Left forelimb (tissue), 1 donor: Measurements from ENCODE around the gene ASB2.

Source experiments
- DNase-seq: peaks from one replicate; pipeline ENCODE4 v3.0.0-alpha.2; 2018; ENCODE audit warnings: low spot score

Gene ASB2

DNA sequence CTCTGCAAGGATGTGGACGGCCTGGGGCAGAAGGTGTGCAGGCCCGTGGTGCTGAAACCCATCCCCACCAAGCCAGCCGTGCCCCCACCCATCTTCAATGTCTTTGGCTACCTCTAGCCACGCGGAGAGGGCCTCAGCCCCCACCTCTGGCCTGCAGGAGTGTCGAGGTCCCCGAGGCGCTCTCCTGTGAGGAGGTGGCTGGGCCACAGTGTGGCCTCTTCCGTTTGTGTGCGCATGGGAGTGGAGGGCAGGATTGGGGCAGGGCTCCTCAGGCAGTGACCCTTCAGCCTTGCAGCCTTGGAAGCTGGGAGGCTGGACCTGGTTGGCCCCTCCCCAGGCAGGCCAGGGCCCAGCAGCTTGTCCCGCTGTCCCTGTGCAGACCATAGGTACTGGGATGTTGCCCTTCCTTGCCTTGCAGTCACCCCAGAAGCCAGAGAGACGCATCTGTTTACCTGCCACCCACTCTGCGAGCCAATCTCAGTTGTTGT, 47.3 kb downstream of the ASB2 start:
- no peak for DNase-seq

DNA sequence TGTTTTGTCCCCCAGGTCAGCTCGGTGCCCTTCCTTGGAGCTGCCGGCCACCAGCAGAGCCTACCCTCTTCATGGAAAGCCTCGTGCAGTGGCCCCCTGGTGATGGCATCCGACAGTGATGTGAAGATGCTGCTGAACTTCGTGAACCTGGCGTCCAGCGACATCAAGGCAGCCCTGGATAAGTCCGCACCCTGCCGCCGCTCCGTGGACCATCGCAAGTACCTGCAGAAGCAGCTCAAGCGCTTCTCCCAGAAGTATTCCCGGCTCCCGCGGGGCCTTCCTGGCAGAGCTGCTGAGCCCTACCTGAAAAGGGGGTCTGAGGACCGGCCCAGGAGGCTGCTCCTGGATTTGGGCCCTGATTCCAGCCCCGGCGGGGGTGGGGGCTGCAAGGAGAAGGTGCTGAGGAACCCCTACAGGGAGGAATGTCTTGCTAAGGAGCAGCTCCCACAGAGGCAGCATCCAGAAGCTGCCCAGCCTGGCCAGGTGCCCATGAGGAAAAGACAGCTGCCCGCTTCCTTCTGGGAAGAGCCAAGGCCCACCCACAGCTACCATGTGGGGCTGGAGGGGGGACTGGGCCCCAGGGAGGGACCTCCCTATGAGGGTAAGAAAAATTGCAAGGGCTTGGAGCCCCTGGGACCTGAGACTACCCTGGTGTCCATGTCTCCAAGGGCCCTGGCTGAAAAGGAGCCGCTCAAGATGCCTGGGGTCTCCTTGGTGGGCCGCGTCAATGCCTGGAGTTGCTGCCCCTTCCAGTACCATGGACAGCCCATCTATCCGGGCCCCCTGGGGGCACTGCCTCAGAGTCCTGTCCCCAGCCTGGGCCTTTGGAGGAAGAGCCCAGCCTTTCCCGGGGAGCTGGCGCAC, 48.0 kb downstream of the ASB2 start:
- no peak for DNase-seq

DNA sequence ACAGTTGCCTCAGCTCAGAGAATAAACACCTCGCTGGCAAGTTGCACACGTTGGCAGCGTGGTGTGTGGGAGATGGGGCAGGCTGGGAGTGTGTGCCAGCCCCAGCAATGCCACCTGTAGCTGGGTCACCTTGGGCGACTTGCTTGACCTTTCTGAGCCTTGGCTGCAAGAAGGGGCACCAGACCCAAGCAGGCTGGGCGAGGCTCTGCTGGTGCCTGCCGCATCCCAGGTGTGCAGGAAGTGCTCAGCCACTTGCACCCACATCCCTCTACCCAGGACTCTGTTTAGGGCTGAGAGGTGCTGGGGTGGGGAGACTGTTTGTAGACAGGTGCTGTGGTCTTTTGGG, 48.6 kb downstream of the ASB2 start:
- DNase-seq: no peak

DNA sequence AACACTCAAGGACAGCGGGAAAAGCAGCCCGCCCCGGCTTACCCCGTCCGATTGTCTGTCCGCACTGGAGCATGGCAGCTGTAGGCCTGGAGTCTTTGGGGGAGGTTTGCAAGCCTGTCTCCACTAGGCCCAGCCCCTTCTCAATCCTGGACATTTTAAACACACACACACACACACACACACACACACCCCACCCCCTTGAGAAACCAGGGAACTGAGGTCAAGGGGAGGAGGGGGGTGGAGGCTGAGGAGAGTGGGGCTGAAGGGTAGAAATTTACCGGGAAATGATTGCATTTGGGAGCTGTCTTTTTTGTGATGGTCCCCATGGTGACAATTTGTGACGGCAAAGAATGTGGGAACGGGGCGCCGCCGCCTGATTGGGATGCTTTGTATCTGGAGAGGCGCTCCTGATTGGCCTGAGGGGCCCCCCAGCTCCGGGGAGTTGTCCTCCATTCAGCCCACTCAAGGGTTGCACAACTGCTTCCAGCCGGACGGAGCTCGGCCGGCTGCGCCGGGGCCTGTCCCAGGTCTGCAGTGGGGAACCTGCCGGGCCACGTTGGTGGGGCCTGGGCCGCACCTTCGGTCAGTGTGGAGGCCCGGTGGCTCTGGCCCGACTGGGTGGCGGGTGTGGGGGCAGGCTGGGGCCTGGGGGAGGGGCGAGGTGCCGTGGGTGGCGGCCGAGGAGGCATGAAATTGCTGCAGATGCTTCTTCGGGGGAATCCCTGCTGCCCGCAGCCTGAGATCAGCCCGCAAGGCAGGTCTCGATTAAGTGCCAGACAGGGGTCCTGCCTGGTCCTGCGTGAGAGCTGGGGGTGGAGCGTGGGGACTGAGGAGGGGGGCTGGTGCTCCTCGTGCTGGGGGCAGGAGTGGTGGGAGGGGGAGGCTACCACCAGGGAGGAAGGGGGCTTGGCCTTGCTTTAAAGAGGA, 49.2 kb downstream of the ASB2 start, which contains the start of gene FAM181A:
Gene FAM181A (plus strand): TSS at position 472 of the 927 bp plus-strand sequence. CDS start 942 bp downstream, outside the sequence.
- DNase-seq: no peak

DNA sequence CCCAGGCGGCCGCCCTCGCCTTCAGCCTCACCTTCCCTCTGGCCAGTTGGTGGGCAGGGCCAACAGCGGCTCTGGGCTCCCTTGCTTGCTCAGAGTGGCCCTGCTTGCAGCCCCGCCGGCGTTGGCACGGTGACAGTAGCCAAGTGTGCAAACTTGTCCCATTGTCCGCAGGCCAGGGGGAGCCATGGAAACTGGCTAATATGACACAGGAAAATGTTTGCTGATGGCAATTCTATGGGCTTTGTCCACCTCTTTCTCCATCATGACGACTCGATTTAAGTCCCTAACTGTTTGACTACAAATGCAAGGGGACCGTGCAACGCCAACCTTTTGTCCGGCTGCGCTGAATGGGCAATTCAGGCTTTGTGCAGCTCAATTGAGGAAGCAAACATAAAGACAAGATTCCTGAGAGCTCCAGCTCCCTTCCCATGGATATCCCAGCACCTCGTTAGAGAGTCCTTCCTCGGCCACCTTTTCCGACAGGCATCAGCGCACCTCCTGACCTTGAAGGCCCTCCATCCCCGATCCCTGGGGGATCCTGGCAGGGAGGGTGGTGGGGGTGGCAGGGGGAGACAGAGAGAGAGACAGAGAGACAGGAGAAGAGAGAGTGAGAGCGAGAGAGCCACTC, 50.0 kb downstream of the ASB2 start:
- no peak for DNase-seq

DNA sequence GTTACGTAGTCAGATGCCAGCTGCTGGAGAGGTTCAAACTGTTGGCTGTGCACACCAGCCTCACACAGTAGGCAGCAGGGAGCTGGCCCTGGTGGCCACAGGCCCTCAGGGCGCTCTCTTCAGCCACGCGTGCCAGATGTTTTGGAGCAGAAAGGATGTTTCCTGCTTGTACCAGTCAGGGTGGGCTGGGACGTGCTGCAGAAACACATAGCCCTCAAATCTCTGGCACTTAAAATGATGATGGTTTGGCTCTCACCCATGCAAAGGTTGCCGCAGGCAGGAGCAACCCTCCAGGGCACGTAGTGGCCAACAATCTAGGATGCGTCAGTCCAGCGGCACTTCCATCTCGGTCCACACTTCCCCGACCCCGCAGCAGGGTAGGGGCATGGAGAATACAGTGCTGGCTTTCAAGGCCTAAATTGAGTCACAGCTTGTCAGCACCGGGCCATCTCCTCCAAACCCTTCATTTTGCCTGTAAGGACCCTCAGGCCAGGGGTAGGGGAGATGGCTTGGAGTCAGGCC, 50.9 kb downstream of the ASB2 start:
- DNase-seq: no peak

DNA sequence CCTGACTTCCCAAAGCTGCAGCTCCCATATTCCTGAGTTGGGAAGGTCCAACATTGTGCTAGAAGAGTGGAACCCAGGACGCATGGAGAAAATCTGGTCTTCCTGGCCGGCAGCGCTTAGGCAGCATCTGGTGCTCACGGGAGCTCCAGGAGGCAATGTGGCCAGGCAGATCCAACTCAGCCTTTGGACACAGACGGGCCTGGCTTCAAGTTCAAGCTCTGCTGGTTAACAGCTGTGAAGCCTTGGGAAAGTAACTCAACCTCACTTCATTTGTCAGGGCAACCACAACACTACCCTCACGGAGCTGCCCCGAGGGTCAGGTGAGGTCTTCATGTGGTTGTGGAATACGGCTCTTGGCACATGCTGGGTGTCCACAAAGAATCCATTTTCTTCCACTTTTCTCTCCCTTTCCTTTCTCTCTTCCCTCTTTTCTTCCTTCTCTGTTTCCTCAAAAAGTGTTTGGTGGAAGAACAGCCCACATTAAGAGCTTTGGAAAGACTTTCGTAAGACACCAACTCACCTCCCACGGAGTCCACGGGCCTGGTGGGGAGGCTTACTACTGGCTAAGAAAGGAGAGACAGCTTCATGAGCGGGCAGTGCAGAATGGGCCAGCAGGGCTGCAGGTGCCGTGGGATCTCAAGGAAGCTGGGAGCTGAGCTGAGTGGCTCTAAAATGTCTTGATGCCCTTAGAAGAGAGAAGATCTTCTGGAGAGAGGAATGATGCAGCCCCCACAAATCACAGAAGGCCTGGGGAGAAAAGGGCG, 51.6 kb downstream of the ASB2 start:
- DNase-seq: no peak

DNA sequence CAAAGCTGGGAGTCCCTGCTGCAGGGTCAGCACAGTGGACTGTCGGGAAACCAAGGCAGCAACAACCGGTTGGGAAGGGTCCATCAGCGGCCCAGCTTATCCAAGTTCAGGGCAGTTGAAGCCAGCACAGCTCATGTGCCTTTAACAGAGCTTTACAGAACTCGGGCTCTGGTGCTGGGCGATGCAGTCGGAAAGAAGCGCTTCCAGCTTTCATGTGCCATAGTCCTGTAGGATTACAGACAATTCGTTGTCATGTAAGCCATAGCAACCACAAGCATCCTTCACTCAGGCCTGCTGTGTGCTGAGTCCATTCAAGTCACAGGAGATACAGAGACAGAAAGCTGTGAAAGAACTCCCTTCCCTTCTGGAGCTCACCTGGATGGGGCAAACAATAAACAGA, 52.7 kb downstream of the ASB2 start:
- DNase-seq: no peak

DNA sequence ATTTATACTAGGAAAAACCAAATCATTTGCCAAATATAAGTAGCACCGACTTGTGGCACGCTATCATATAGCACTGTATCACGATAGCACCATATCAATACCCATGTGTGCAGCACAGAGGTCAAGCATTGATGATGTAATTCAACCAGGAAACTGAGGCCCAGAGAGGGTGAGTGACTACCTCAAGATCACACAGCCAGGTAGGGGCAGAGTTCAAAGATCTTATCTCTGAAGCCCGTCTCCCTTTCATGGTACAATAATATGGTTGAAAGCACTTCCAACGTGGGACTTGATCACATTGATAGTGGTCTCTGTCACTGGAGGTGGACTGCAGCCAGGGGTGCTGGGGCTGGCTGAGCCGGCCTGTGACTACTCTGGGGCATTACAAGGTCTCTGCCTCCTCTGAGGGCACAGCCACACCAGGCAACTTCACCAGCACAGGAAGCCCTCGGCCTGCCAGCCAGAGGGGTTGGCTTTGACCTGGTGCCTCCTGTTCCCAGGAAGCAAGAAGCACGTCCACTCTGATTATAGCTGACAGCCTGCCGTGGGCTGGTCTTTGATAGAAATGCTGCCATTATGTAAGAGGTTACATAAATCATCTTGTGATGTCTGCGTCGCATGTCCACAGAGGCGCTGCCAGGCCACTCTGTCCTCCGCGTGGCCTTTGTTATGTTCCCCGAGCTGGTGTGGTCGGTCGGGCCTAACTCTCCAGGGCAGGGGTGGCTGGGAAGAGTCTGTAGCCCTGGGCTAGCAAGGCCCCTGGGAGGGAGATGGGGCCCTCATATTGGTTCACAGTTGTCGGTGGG, 55.2 kb downstream of the ASB2 start:
- DNase-seq: no peak

DNA sequence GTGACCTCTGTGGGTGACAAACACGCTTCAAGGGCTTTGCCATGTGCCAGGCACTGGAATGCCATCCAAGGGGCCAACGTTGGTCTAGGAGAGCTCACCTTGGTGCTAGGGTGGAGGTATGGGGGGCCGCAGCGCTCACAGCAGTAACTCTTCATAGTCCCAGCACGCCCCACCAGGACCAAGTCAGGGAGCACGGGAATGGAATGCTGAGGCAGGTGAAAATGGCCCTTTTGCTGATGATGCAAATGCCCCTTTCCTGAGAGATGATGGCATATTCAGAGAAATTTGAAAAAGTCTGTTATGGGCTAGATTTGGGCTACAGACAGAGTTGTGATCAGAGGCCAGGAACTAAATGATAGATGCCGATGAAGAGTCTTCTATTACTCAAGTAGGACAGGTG, 59.2 kb downstream of the ASB2 start:
- no peak for DNase-seq

DNA sequence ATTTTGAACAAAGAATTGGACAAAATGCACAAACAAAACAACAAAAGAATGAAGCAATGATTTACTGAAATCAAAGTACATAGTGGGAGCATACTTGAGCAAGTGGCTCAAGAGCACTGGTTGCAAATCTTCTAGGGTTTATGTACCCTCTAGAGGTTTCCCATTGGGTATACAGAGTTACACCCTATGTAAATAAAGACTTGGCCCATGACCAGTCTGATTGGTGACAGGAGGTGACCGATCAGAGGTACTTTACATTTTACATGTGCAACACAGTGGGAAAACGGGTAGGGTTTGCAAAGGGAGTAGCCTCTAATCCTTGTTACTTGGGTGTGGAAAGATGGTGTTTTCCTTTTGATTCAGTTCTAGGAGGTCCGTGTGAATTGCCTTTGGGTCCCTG, 59.9 kb downstream of the ASB2 start:
- no peak for DNase-seq

DNA sequence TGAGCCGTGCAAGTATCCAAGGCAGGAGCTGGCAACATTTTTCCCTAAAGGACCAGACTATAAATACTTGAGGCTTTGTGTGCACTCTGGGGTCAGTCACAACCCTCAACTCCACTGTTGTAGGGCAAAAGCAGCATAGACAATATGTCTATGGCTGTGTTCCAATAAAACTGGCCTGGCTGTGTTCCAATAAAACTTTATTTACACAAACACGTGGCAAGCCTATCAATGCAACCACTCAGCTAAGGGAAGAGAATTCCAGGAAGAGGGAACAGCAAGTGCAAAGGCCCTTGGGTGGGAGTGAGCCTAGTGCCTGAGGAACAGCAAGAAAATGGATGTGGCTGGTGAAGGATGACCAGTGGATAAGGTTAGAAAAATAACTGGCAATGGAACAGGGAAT, 60.6 kb downstream of the ASB2 start:
- DNase-seq: no peak

DNA sequence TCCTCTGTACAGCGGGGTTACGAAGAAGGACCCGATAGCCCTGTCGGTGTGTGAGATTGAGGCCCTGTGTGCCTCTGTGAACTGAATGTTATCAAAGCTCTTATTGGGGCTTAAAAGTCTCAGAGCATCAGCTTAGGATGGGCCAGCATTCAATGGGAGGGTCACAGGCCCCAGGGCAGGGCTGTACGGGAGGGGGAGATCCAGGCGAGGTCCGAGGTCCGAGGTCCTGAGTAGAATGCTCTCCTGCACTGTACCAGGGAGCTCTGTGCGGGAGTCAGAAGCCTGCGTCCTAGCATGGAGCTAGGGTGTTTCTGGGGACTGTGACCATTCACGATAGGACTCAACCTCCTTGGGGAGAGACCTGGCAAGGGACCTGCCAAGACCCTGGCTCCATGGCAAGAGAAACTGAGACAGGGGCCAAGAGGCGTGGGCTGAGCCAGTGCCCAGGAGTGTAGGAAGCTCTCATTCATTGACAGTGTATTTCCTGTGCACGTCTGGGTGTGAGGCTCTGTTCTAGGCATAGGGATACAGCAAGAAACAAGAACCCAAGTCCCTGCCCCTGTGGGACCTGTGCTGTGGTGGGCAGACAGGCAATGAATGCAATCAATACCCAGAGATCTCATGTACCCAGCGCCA, 61.2 kb downstream of the ASB2 start:
- no peak for DNase-seq

DNA sequence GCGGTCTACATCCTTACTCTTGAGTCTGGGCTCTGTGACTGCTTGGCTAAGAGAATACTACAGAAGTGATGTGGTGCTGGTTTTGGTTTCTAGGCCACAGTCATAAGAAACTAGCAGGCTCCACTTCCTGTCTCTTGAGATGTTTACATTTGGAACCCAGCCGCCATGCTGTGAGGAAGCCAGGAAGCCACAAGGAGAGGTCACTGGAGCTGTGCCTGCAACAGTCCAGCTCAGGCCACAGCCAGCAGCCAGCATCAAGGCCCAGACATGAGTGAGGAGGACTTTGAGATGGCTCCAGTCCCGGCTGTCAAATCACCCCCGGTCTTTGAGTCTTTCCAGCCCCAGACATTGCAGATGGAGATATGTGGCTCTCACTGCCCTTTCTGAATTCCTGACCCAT, 62.1 kb downstream of the ASB2 start:
- no peak for DNase-seq

DNA sequence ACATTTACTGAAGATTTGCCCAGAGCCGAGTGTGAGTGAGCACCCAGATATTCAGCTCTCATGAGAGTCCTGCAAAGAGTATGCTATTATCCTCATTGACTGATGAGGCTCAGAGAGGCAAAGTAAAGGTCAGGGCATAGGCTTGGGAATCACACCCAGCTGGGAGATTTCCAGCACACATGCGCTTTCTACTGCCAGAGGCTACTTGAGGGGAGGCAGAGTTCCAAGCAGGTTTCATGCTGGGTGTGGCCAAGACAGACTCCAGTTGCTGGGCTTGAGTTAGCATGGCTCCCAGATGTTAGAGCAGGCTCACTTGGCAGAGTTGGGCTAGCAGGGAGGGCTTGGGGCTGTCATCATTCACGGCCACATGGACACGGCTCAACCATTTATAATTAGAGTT, 63.6 kb downstream of the ASB2 start:
- no peak for DNase-seq

DNA sequence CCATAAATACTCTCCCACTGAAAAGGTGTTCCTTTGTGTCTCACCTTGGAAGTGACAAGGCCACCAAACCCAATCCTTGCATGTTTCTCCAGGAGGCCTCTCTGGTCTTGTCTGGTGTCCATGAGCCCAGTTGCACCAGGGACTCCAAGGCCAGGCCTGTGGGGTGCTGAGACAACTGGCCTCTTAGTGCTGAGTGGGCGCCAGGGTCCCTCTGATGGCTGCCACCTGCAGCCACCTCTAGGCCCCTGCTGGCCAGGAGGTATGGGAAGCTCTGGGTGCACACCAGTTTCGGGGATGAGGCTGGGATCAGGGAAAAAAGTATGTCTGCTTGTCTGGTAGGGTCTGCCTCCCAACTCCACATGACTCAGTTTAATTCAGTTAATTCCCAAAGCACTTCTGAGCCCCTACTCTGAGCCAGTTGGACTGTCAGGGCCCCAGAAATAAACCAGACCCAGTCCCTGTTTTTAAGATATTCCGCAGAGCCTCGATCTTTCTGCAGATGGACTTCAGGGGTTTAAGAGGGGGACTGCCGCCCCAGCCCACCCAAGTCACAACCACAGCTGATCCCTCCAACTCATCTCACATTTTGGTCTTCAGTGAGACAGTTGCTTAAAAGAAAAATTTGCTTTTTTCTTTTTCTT, 64.3 kb downstream of the ASB2 start:
- DNase-seq: no peak

DNA sequence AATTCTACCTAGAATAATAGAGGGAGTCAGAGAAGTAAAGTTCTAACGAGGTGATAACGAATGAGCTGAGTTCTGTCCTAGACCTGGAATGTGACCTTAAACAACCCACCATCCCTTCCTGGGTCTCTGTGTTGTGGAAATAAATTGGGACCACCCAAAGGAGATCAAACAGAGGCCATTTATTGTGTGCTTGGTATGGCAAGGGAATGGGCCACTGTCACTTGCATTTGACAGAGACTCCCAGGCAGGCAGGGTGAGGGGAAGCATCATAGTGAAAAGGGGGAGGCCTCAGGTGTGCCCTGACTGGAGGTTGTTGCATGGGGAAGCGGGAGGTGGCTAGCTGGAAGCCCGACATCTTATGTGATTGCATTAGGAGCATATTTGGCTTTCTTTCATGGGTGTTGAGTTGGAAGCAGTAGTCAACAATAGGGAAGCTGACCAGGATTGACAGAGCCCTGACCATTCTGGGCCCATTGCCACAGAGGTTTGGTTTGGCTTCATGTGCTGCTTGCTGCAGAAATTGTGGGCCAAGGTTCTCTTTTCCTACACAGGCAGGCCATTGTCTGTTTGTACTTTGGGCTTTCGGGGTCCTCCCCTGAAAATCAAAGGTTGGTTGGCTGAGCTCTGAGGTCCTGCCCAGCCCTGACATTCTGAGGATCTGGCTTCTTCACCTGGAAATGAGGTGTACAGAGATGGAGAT, 66.8 kb downstream of the ASB2 start:
- DNase-seq: no peak

DNA sequence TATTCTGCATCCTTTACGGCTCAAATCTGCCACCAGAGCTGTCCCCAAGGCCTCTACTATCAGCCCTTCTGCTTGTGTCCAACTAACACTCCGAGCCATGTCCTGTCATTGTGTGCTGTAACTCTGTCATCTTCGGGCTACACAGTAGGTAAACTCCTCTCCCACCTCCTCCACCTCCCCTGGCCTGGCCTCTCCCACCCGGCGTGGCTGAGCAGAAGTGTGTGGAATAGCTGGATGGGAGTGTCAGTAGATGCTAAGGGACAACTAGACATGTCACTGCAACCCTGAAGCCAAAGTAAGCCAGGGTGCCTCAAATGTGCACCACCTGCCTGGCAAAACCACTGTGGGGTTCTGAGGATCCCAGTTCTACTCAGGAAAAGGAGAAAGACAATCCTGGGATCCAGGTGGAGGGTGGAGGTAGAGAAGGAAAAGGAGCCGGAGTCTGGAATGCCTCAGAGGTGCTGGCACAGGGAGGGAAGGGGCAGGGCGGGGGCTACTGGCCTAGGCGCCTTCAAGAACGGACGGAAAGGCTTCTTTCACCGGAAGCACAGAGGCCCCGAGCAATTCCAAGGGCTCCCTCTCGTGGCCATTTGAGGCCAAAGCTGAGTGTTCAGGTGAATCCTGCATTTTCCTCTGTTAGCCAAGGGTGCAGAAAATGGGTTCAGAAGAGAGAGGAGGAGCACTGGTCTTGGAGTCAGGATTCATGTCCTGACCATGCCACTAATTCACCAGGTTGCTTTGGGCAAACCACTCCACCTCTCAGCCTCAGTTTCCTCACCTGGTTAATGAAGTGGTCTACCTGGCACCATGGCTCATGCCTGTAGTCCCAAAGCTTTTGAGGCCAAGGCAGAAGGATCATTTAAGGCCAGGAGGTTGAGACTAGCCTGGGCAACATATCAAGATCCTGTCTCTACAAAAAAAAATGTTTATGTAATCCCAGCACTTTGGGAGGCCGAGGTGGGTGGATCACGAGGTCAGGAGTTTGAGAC, 69.7 kb downstream of the ASB2 start:
- DNase-seq: no peak
